Left kidney (tissue), 2 donors: ENCODE results near the gene AMOTL2. TPM values are rescaled to one million over a fixed set of nuclear protein-coding genes. Genes with fewer than 3 reads are reported as not detected.

ENCODE experiments used
- DNase-seq: peaks from one replicate; pipeline ENCODE4 v3.0.0-alpha.2; 2013
- polyA plus RNA-seq: library from polyadenylated mRNA; unstranded; fragments of 120-200 nt; gene quantifications from one replicate; pipeline ENCODE4 v1.2.1, GENCODE V29; 2013; ENCODE audit not compliant: insufficient read length

AMOTL2 gene
- polyA plus RNA-seq, 1 donor, result 75.0 TPM

GRCh38 chr3:134366928-134367811 lies 7.1 kb downstream of the AMOTL2 start:
- DNase-seq, result no peak

GRCh38 chr3:134366221-134366927 lies 7.9 kb downstream of the AMOTL2 start:
- DNase-seq, result no peak

- no peak for DNase-seq
Measured at GRCh38 chr3:134365766-134366065, 8.5 kb downstream of the AMOTL2 start.

GRCh38 chr3:134364936-134365765 lies 9.1 kb downstream of the AMOTL2 start:
- DNase-seq, result no peak

GRCh38 chr3:134364061-134364935 lies 9.9 kb downstream of the AMOTL2 start:
- DNase-seq, result peak; percentile 95

- no peak for DNase-seq
Measured at GRCh38 chr3:134363381-134363755, 10.9 kb downstream of the AMOTL2 start.

GRCh38 chr3:134362670-134363380 lies 11.4 kb downstream of the AMOTL2 start:
- no peak for DNase-seq

- DNase-seq, result no peak
Measured at GRCh38 chr3:134362221-134362620, 12.0 kb downstream of the AMOTL2 start.

GRCh38 chr3:134361162-134361835 lies 12.9 kb downstream of the AMOTL2 start:
- DNase-seq, result no peak

GRCh38 chr3:134360046-134360445 lies 14.2 kb downstream of the AMOTL2 start:
- no peak for DNase-seq

GRCh38 chr3:134359121-134360010 lies 14.9 kb downstream of the AMOTL2 start:
- no peak for DNase-seq

- DNase-seq, result peak; percentile 88
Measured at GRCh38 chr3:134357914-134358811, 16.1 kb downstream of the AMOTL2 start.

GRCh38 chr3:134357261-134357913 lies 16.9 kb downstream of the AMOTL2 start:
- DNase-seq, result no peak

GRCh38 chr3:134356411-134357040 lies 17.7 kb downstream of the AMOTL2 start:
- DNase-seq, result no peak

- DNase-seq, result no peak
Measured at GRCh38 chr3:134355416-134355815, 18.8 kb downstream of the AMOTL2 start.

- no peak for DNase-seq
Measured at GRCh38 chr3:134354612-134355251, 19.5 kb downstream of the AMOTL2 start.
